ENCODE measurements around the gene ZIC4. TPM values are rescaled to one million over a fixed set of nuclear protein-coding genes. Genes with fewer than 3 reads are reported as not detected.

Gene ZIC4
- total and polyA plus RNA-seq, 4 donors, result 0.09 to 1.4 (median 0.37) TPM

GRCh38 chr3:147383617-147384016 is 22.7 kb downstream of the ZIC4 start:
- Histone ChIP-seq H3K9me3 (ENCODE audit: control insufficient read depth, low read length) (no peaks in the 10 kb centered on the region), H3K27ac (ENCODE audit: low read depth in 1 of 2, low read length in 2 of 2) (no peak overlapping the region), H3K36me3 (ENCODE audit: control insufficient read depth in 1 of 2, insufficient read depth in 2 of 2, low read length in 1 of 2) (no peaks in the 10 kb centered on the region), H3K27me3 (ENCODE audit: control insufficient read depth in 1 of 2, insufficient read depth in 2 of 2, low read length in 1 of 2) (peaks cover 0 to 2% of the 10 kb centered on the region in 2 donors), H3K4me1 (ENCODE audit: control insufficient read depth in 1 of 2, insufficient read depth in 2 of 2, low read length in 2 of 2) (no peaks in the 10 kb centered on the region), H3K4me3 (ENCODE audit: low read length in 2 of 2) (no peak overlapping the region)
- ATAC-seq (ENCODE audit: low FRiP score), result no peak
- 9% methylated on average over 6 of the region's 6 CpGs for WGBS, 2 donors
- no peak for DNase-seq
- intact Hi-C loops (cut with DNase I), result no loop called here

- ATAC-seq (ENCODE audit: low FRiP score), result no peak
- no peak overlapping the region for H3K4me3 ChIP-seq (ENCODE audit: low read length in 2 of 2)
- no peak for DNase-seq
- H3K9me3 ChIP-seq (ENCODE audit: control insufficient read depth, low read length), result no peaks in the 10 kb centered on the region
- H3K27me3 ChIP-seq (ENCODE audit: control insufficient read depth in 1 of 2, insufficient read depth in 2 of 2, low read length in 1 of 2), result no peaks in the 10 kb centered on the region
- H3K36me3 ChIP-seq (ENCODE audit: control insufficient read depth in 1 of 2, insufficient read depth in 2 of 2, low read length in 1 of 2), result no peaks in the 10 kb centered on the region
- H3K4me1 ChIP-seq (ENCODE audit: control insufficient read depth in 1 of 2, insufficient read depth in 2 of 2, low read length in 2 of 2), result no peaks in the 10 kb centered on the region
- intact Hi-C loops (cut with DNase I), result no loop called here
- H3K27ac ChIP-seq (ENCODE audit: low read depth in 1 of 2, low read length in 2 of 2), result no peak overlapping the region
- WGBS, 2 donors, result 21 to 25% methylated on average over 6 of the region's 6 CpGs
Measured at GRCh38 chr3:147381596-147381995, 24.7 kb downstream of the ZIC4 start.

GRCh38 chr3:147380977-147381376 is 25.4 kb downstream of the ZIC4 start:
- Histone ChIP-seq H3K27me3 (ENCODE audit: control insufficient read depth in 1 of 2, insufficient read depth in 2 of 2, low read length in 1 of 2) (no peaks in the 10 kb centered on the region), H3K36me3 (ENCODE audit: control insufficient read depth in 1 of 2, insufficient read depth in 2 of 2, low read length in 1 of 2) (no peaks in the 10 kb centered on the region), H3K4me3 (ENCODE audit: low read length in 2 of 2) (no peak overlapping the region), H3K9me3 (ENCODE audit: control insufficient read depth, low read length) (no peaks in the 10 kb centered on the region), H3K4me1 (ENCODE audit: control insufficient read depth in 1 of 2, insufficient read depth in 2 of 2, low read length in 2 of 2) (no peaks in the 10 kb centered on the region), H3K27ac (ENCODE audit: low read depth in 1 of 2, low read length in 2 of 2) (no peak overlapping the region)
- intact Hi-C loops (cut with DNase I), result no loop called here
- WGBS, 2 donors, result 32 to 42% methylated on average over 3 of the region's 3 CpGs
- DNase-seq, result no peak
- no peak for ATAC-seq (ENCODE audit: low FRiP score)

GRCh38 chr3:147380387-147380951 is 25.9 kb downstream of the ZIC4 start:
- Histone ChIP-seq H3K27ac (ENCODE audit: low read depth in 1 of 2, low read length in 2 of 2) (no peak overlapping the region), H3K9me3 (ENCODE audit: control insufficient read depth, low read length) (no peaks in the 10 kb centered on the region), H3K27me3 (ENCODE audit: control insufficient read depth in 1 of 2, insufficient read depth in 2 of 2, low read length in 1 of 2) (no peaks in the 10 kb centered on the region), H3K36me3 (ENCODE audit: control insufficient read depth in 1 of 2, insufficient read depth in 2 of 2, low read length in 1 of 2) (no peaks in the 10 kb centered on the region), H3K4me3 (ENCODE audit: low read length in 2 of 2) (no peak overlapping the region), H3K4me1 (ENCODE audit: control insufficient read depth in 1 of 2, insufficient read depth in 2 of 2, low read length in 2 of 2) (no peaks in the 10 kb centered on the region)
- intact Hi-C loops (cut with DNase I), result no loop called here
- 13 to 19% methylated on average over 26 of the region's 26 CpGs for WGBS, 2 donors
- ATAC-seq (ENCODE audit: low FRiP score), result peak; percentile 40
- no peak for DNase-seq

GRCh38 chr3:147379651-147380050 is 26.7 kb downstream of the ZIC4 start:
- no peak for ATAC-seq (ENCODE audit: low FRiP score)
- DNase-seq, result no peak
- Histone ChIP-seq H3K27ac (ENCODE audit: low read depth in 1 of 2, low read length in 2 of 2) (no peak overlapping the region), H3K27me3 (ENCODE audit: control insufficient read depth in 1 of 2, insufficient read depth in 2 of 2, low read length in 1 of 2) (no peaks in the 10 kb centered on the region), H3K4me3 (ENCODE audit: low read length in 2 of 2) (no peak overlapping the region), H3K4me1 (ENCODE audit: control insufficient read depth in 1 of 2, insufficient read depth in 2 of 2, low read length in 2 of 2) (no peaks in the 10 kb centered on the region), H3K36me3 (ENCODE audit: control insufficient read depth in 1 of 2, insufficient read depth in 2 of 2, low read length in 1 of 2) (no peaks in the 10 kb centered on the region), H3K9me3 (ENCODE audit: control insufficient read depth, low read length) (no peaks in the 10 kb centered on the region)
- 13 to 16% methylated on average over 10 of the region's 10 CpGs for WGBS, 2 donors
- intact Hi-C loops (cut with DNase I), result no loop called here

- no peaks in the 10 kb centered on the region for H3K4me1 ChIP-seq (ENCODE audit: control insufficient read depth in 1 of 2, insufficient read depth in 2 of 2, low read length in 2 of 2)
- no peak for ATAC-seq (ENCODE audit: low FRiP score)
- H3K4me3 ChIP-seq (ENCODE audit: low read length in 2 of 2), result no peak overlapping the region
- no peak for DNase-seq
- 6 to 9% methylated on average over 30 of the region's 30 CpGs for WGBS, 2 donors
- no peak overlapping the region for H3K27ac ChIP-seq (ENCODE audit: low read depth in 1 of 2, low read length in 2 of 2)
- peaks cover 2% of the 10 kb centered on the region for H3K9me3 ChIP-seq (ENCODE audit: control insufficient read depth, low read length)
- H3K27me3 ChIP-seq (ENCODE audit: control insufficient read depth in 1 of 2, insufficient read depth in 2 of 2, low read length in 1 of 2), result no peaks in the 10 kb centered on the region
- intact Hi-C loops (cut with DNase I), result no loop called here
- no peaks in the 10 kb centered on the region for H3K36me3 ChIP-seq (ENCODE audit: control insufficient read depth in 1 of 2, insufficient read depth in 2 of 2, low read length in 1 of 2)
Measured at GRCh38 chr3:147377412-147378367, 28.7 kb downstream of the ZIC4 start.

GRCh38 chr3:147373301-147373700 is 33.0 kb downstream of the ZIC4 start:
- Histone ChIP-seq H3K9me3 (ENCODE audit: control insufficient read depth, low read length) (peaks cover 4% of the 10 kb centered on the region), H3K36me3 (ENCODE audit: control insufficient read depth in 1 of 2, insufficient read depth in 2 of 2, low read length in 1 of 2) (no peaks in the 10 kb centered on the region), H3K27ac (ENCODE audit: low read depth in 1 of 2, low read length in 2 of 2) (no peak overlapping the region), H3K4me3 (ENCODE audit: low read length in 2 of 2) (no peak overlapping the region), H3K4me1 (ENCODE audit: control insufficient read depth in 1 of 2, insufficient read depth in 2 of 2, low read length in 2 of 2) (no peaks in the 10 kb centered on the region), H3K27me3 (ENCODE audit: control insufficient read depth in 1 of 2, insufficient read depth in 2 of 2, low read length in 1 of 2) (peaks cover 0 to under 1% of the 10 kb centered on the region in 2 donors)
- ATAC-seq (ENCODE audit: low FRiP score) (no peak), DNase-seq (no peak)
- intact Hi-C loops (cut with DNase I), result no loop called here
- WGBS, 2 donors, result 6% methylated on average over 6 of the region's 6 CpGs

GRCh38 chr3:147372525-147373027 is 33.8 kb downstream of the ZIC4 start:
- Histone ChIP-seq H3K4me1 (ENCODE audit: control insufficient read depth in 1 of 2, insufficient read depth in 2 of 2, low read length in 2 of 2) (no peaks in the 10 kb centered on the region), H3K27ac (ENCODE audit: low read depth in 1 of 2, low read length in 2 of 2) (no peak overlapping the region), H3K4me3 (ENCODE audit: low read length in 2 of 2) (no peak overlapping the region), H3K36me3 (ENCODE audit: control insufficient read depth in 1 of 2, insufficient read depth in 2 of 2, low read length in 1 of 2) (no peaks in the 10 kb centered on the region), H3K27me3 (ENCODE audit: control insufficient read depth in 1 of 2, insufficient read depth in 2 of 2, low read length in 1 of 2) (peaks cover 0 to 2% of the 10 kb centered on the region in 2 donors), H3K9me3 (ENCODE audit: control insufficient read depth, low read length) (peaks cover 4% of the 10 kb centered on the region)
- intact Hi-C loops (cut with DNase I), result no loop called here
- DNase-seq (no peak), ATAC-seq (ENCODE audit: low FRiP score) (no peak)
- WGBS, 2 donors, result 5 to 6% methylated on average over 17 of the region's 17 CpGs

Measured in aorta (tissue), 5 donors.